ENCODE data around the gene TRIM7. TPM values are rescaled to one million over a fixed set of nuclear protein-coding genes. Genes with fewer than 3 reads are reported as not detected.
A peak's percentile ranks its signal among the peaks of the same experiment; 100 is the strongest.

TRIM7 gene
- total RNA-seq, 1 experiment from 2014 or later = 5.1 TPM

DNA sequence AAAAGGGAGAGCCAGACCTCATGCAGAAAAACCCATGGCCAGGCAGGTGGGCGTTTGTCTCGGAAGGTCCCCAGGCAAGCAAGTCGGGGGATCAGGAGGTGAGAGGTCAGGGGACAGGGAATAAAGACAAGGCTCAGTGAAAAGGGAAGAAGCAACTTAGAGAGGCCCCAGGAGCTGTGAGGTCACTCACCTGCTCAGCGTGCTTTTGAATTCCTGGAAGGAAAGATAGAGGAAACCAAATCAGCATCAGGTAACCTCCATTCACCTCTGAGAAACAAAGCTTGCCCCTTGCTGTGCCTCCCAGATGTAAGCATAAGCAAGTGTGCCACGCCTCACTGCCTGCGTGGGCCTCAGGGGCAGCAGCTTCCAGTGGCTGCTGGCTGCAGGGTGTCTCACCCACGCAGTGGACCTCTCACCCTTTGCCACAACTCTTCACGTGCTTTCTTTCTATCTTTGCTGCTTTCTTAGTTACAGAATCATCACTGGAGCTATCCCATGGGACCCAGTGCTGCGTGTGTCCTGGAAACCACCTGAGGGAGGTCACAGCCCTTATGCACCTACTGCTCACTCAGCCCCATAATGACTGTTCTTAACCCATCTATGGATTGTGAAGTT lies 6.0 kb downstream of the TRIM7 start:
- in situ Hi-C loops (cut with HindIII; ENCODE audit: low sequenced_read_pairs) = no loop called here
- DNase-seq (ENCODE audit: low spot score) = no peak

DNA sequence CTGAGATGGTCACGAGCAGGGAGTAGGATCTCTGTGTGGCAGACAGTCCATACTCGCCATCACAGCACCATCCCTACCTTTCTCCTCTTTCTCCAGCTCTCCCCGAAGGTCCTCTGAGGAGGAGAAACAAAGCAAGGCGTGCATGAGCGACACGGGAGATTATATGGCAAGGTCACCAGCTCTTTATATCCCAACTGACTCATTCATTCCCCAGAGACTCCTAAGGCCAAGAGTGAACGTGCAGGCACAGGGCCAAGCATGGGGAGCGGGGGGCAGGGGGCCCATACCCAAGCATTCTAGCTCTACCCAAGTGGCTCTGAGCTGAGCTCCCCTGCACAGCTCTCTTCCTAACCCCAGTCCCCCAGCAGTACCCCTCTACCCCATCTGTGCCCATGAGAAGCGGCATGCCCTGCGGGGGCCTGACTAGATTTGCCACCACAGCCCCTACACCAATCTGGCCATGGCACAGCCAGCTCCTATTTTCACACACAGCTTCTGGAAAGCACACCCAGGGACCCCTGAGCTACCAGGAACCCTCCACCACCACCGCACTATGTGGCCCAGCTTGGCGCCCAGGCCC lies 6.8 kb downstream of the TRIM7 start:
- DNase-seq (ENCODE audit: low spot score) = no peak
- in situ Hi-C loops (cut with HindIII; ENCODE audit: low sequenced_read_pairs) = no loop called here

DNA sequence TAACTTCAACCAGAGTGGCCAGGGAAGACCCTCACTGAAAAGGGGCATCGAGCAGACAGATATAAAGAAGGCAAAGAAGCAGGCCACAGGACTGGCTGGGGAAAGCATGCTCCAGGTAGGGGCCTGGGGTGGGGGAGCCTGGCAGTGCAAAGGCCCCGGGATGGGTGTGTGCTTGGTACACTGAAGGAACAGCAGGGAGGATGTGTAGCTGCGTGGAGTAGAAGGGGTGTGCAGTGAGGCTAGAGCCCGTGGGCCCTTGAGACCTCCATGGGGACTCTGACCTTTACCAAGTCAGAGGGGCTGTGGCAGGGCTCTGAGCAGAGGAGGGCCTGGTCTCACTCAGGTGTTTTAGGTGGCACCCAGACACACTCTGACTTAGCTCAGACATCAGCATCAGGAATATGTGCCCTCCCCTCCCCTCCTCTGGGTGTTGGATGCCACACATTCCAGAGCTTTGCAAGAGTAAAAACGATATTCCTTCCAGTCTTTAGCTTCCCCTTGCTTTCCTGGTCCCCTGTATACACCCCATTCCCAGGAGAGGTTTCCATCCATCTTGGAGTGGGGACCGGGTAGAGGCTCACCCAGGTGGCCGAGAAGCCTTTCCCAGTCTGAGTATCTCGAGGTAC lies 7.6 kb downstream of the TRIM7 start:
- in situ Hi-C loops (cut with HindIII; ENCODE audit: low sequenced_read_pairs) = no loop called here
- no peak for DNase-seq (ENCODE audit: low spot score)

DNA sequence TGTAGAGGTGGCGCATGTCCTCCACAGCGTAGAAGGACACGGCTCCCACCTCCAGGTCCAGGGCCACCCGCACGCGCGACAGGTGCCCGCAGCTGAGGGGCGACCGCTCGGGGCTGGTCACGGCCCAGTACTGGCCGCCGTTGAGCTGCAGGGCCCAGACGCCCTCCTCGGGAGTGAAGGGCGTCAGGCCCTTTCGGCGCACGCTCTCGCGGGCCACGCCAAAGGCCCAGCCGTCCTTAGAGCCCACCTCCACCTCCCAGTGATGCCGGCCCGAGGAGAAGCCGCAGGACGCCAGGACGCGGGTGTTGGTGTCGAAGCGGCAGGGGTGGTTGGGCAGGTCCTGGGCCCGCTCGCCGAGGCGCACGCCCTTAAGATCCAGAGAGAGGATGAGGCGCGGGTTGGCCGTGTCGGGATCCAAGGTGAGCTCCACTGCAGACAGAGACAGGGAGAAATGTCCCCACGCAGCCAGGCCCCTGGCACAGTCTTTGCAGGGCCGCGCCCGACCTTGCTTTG lies 9.7 kb downstream of the TRIM7 start:
- no peak for DNase-seq (ENCODE audit: low spot score)
- in situ Hi-C loops (cut with HindIII; ENCODE audit: low sequenced_read_pairs) = no loop called here

DNA sequence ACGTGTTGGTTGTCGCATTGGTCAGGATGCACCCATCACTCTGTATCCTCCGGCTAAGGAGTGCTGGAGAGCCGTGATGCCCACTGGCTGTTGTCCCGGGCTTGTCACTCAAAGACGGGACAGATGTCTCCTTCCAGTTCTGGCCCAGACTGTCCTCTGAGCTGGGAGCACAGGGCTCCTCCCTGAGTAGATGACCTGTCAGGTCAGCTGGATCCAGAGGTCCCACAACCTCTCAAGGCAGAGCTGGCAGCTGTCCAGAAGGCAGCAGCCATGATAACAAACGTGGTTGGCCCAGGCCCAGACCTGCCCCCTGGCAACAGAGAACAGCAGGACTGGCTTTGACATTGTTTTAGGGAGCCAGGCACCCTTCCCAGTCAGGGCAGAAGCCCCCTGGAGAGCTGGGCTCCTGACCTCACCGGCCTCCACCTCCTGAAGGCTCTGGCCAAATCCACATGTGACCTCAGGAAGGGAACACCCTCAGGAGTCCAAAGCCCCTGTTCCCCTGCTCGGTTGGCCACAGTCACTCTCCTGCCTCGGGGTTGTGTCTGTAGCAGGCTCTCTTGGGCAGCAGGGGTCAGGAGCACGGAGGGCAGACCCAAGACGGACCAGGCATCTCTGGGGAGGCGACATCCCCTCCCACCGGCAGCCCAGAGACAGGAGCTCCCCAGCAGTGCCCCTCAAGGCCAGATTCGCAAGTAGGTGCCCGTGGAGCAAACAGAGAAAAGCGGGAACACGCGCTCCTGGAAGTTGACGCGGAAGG lies 10.3 kb downstream of the TRIM7 start:
- in situ Hi-C loops (cut with HindIII; ENCODE audit: low sequenced_read_pairs) = no loop called here
- DNase-seq (ENCODE audit: low spot score) = no peak

DNA sequence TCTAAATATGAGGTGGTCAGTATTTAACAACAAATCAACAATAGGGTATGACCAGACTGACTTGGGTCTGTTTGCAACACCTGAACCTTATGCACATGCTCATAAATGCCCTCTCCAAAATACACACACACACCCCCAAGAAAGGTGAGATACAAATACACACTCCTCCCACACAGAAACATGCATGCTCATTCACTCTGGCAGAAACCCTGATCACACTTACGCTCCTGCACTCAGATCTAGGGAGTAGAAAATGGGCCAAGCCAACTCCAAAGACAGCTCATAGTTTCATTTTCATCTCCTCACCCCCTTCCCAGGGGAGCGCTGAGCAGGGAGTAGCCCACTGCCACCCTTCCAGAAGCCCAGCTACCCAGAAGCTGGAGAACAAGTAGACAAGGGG lies 11.3 kb downstream of the TRIM7 start:
- no peak for DNase-seq (ENCODE audit: low spot score)
- in situ Hi-C loops (cut with HindIII; ENCODE audit: low sequenced_read_pairs) = no loop called here

DNA sequence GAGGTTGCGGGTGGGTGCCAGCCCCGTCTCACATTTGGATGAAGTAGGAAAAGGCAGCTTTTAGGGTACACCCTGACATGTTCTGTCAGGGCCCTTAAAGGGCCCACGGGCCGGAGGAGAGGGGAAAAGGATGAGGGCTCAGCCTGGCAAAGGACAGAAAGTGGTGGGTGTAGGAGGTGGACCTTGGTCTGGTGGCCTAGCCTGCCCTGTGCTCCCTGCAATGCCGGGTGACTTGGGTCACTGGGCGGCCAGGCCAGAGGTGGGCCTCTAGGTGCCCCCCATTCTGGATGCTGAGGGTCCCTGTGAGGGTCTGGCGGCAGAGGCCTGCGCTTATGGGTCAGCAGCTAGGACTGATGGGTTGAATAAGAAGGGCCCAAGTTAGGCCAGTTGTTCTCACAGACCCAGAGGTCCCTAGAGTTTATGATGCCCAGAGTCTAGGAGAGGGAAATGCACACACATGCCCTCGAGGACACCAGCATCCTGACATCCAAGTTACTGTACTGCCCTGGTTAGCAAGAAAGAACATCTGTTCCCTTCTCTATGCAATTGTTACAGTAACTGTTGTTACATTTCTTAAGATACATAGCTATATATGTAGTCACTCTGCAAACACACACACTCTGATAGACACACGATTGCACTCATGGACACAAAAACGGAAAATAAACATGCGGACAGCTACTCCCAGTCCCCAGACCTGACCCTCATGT lies 12.5 kb downstream of the TRIM7 start:
- in situ Hi-C loops (cut with HindIII; ENCODE audit: low sequenced_read_pairs) = no loop called here
- no peak for DNase-seq (ENCODE audit: low spot score)

DNA sequence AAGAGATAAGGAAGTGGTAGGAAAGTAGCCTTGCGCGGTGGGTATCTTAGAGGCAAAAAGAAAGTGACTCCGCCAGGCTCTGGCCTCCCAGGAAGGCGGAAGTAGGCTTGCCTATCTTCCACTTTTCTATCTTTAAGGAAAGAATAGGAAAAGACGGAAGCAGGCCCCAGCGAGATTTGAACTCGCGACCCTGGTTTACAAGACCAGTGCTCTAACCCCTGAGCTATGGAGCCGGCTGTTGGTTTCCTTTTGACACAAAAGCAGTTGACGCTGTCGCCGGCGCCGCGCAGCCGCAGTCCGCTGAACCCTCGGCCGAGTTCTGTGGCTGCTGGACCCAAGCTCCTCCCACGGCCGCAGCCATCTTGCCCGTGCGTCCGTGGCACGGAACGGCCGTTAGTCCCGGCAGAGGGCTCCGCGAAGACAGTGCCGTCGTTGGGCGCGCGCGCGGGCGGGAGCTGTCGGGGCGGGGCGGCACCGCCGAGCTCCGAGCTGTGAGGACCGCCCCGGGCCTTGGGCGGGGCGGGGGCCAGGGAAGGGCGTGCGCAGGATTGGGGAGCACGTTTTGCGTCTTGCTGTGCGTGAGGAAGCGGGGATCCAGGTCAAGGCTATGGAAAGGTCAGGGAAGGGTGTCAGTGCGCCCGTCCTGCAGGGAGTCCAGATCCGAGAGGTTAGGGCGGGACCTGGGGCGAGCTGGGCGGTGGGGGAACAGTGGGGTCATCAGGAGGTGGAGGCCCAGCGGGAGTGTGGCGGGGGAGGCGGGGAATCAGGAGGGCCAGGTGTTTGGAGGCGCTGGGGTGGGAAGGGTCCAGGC lies 13.3 kb downstream of the TRIM7 start:
- in situ Hi-C loops (cut with HindIII; ENCODE audit: low sequenced_read_pairs) = no loop called here
- DNase-seq (ENCODE audit: low spot score) = peak; percentile 93

DNA sequence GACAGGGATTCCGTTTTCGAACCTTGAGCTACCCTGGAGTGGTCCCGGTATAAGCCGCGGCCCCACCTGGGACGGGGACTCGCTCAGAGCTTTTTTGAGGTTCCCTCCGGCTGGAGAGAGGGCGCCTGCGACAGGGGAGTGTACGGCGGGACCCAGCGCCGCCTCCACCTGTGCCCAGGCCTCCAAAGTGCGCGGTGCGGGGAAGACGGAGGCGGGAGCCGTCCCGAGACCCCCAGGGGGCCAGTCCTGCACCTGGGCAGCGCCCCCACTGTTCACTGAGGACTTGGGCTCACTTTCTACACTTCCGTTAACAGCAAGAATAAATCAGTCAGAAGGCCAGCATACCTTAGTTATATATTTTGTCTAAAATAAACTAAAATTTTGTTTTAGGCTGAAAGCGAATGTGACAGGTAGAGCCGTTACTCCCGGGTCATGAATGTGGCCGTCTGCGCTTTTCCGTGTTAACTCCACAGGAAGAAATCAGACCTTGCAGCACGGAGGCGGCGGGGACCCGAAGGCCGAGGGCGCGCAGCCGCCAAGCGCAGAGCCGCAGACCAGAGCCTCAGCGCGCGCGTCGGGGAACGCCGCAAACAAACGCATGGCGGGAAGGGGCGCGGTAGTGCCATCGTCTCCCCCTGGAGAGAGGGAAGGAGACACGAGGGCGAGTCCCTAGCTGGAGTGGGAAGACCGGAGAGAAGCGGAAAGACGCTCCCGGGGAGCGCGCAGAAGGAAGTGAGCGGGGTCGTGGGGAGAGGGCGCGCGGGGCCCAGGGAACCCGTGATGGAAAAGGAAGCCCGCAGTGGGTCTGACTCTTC lies 14.1 kb downstream of the TRIM7 start:
- in situ Hi-C loops (cut with HindIII; ENCODE audit: low sequenced_read_pairs) = no loop called here
- peak; percentile 59 for DNase-seq (ENCODE audit: low spot score)

DNA sequence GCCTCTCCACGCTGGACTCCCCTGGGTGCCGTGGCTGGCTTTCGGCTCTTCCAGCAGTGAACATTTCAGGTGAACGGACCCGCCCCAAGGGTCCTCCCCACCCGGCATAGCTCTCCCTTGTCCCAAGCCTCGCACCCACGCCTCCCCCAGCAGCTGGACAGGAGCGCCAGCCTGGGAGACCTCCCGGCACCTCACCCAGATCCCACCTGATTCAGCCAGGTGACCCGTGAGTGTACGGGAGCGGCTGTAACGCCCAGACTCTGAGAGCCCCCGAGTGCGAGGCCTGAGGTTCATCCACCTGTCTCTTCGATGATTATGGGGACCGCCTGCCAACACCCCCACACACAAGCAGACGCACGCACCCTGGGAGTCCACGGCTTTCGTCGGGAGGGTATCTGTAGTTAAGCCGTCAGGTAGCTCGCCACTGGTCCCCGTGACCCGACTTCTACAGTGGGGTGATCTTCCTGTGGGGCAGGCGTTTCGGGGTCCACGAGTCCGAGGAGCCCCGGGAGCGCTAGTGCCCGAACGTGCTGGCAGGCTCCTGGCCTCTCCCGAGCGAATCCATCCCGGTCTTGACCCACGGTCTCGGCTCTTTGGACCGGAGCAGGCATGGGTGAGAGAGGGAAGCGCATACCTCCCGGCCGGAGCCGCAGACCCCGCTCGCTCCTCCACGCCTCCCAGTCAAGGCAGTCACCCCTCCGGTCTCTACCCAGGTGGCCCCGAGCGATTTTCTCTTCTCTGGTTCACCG lies 14.9 kb downstream of the TRIM7 start:
- in situ Hi-C loops (cut with HindIII; ENCODE audit: low sequenced_read_pairs) = no loop called here
- DNase-seq (ENCODE audit: low spot score) = peak; percentile 59

DNA sequence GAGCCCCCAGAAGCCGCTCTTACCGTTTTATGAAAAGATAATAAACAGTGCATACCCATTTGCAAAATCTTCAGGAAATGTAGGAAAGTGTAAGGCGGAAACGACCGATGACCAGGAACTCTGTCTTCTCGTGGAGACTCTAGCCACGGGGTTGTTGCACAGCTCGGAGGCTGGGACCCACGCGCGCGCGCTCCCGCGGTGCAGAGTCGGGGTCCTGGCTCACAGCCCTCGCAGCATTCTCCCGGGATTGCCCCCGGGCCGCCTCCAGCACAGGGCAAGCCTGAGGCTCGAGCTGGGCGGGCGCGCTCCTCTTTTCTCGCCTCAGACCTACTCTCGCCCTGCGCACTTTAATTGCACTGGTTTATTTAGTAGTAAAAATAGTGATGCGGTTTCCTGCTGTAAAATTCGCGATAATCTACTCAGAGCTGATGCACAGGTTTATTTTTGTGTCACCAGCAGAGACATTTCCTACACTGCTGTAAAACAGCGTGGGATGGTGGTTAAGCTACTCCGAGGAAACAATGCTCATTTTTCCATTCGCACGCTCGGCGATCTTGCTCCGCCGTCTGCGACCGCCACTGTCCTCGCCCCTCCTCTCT lies 15.5 kb downstream of the TRIM7 start:
- in situ Hi-C loops (cut with HindIII; ENCODE audit: low sequenced_read_pairs) = no loop called here
- peak; percentile 53 for DNase-seq (ENCODE audit: low spot score)

DNA sequence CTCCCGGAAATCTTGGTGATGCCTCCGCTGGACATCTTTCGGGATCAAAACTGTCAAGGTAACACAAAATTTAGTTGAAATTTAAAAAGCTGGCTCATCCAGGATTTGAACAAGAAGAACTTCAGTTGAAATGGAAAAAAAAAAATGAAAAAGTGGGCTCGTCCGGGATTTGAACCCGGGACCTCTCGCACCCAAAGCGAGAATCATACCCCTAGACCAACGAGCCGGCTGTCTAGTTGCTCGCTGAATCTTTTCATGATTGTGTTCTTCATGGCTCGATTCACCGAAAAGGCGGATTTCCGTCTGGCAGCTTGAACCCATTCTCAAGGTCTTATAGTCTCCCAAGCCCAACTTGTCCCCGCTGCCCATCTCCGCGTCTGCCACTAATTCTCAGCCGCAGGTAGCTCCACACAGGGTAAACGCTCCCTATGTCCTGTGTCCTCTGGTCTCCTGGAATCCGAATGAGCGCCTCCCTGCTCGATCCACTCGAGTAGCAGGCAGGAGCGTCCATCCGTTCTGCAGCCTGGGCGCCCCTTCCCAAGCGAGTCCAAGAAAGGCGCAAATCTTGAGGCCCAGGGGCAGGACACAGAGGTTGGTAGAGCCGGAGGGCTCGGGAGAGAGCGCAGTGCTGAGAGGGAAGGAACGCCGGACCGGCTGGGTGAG lies 16.2 kb downstream of the TRIM7 start:
- in situ Hi-C loops (cut with HindIII; ENCODE audit: low sequenced_read_pairs) = no loop called here
- peak; percentile 92 for DNase-seq (ENCODE audit: low spot score)

DNA sequence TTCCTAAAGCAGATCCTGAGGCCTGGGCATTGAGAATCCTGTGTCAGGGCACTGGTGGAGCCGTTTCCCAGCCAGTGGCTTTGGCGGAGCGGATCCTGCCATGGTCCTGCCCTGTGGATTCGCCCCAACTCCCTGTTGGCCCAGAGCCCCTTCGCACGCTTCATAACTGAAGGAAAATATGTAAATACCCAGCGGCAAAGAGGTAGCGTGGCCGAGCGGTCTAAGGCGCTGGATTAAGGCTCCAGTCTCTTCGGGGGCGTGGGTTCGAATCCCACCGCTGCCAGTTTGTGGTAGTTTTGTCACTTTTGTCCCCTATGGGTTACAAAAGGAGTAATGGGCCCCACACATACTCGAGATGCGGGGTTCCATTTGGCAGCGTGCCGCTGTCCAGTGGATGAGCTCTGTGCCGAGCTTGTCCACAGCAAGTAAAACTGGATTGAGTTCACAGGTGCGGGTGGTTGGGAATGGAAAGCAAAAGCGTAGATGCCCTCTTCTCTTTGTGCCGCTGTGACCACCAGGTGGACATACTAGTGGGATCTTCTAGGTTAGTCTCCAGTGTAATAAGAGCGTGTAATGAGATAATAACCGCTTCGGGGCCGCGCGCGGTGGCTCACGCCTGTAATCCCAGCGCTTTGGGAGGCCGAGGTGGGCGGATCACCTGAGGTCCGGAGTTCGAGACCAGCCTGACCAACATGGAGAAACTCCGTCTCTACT lies 17.3 kb downstream of the TRIM7 start:
- peak; percentile 86 for DNase-seq (ENCODE audit: low spot score)
- in situ Hi-C loops (cut with HindIII; ENCODE audit: low sequenced_read_pairs) = no loop called here

DNA sequence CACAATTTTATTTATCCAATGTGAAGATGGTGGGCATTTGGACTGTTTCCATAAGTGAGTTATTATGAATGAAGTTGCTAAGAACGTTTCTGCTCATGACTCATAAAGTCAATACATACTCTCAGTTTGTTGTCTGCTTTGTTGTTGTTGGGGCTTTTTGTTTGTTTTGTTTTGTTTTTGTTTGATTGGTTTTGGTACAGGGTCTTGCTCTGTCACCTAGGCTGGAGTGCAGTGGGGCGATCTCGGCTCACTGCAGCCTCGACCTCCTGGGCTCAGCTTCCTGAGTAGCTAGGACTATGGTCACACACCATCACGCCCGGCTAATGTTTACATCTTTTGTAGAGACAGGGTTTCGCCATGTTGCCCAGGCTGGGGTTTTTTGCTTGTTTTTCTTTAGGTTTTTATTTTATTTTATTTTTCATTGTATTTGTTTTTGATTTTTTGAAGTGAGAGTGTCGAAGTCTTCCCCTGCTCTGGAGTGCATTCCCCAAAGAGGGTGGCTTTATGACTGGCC lies 18.0 kb downstream of the TRIM7 start:
- in situ Hi-C loops (cut with HindIII; ENCODE audit: low sequenced_read_pairs) = no loop called here
- DNase-seq (ENCODE audit: low spot score) = peak; percentile 33

DNA sequence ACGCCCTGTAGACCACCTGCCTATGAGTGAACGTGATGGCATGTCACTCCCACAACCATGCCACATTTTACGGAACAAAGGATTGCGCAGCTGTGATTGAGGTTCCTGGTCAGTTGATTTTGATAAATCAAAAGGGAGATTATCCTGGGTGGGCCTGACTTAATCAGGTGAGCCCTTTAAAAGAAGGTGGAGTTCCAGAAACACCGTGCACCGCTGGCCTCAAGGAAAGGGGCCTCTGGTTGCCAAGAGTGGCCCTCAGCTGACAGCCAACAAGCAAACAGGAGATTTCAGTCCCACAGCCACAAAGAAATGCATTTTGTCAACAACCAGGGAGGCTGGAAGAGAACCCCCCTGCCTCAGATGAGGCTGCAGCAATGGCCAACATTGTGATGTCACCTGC lies 19.0 kb downstream of the TRIM7 start:
- DNase-seq (ENCODE audit: low spot score) = no peak
- in situ Hi-C loops (cut with HindIII; ENCODE audit: low sequenced_read_pairs) = no loop called here

DNA sequence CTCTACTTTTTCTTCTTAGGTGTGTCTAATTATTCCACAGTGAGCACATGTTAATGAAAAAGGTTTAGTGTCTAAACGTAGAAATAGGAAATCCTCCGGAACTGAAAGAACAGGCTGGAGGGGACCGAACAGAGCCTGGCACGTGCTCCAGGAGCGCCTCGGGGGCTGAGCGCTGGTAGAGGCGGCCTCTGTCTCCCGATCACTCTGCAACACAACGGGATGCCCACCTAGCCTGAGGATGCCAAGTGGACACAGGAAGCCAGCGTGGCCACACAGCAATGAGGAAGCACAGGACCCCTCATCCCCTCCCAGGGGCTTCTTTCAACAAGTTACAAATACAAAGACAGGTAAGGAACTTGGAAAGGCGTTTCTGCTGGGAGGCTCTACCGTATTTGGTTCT lies 19.4 kb downstream of the TRIM7 start:
- in situ Hi-C loops (cut with HindIII; ENCODE audit: low sequenced_read_pairs) = no loop called here
- no peak for DNase-seq (ENCODE audit: low spot score)
